Fibroblast of lung (primary cell): Measurements from ENCODE around the gene SYNDIG1. TPM values are rescaled to one million over a fixed set of nuclear protein-coding genes. Genes with fewer than 3 reads are reported as not detected.

Experiments
- DNase-seq, 2 donors: peaks; one replicate each; pipeline versions ENCODE4 v3.0.0 to v3.0.0-alpha.2; 2010; ENCODE audit warnings: low read depth in 2 of 2
- H2AFZ ChIP-seq: 2 replicates; pipeline ENCODE4 v1.5.1; 2012; ENCODE audit warnings: low read length, control low read depth, inconsistent platforms
- H3K27ac ChIP-seq: 2 replicates; pipeline ENCODE4 v1.5.1; 2011; ENCODE audit warnings: low read length, control low read depth; ENCODE audit not compliant: insufficient read depth
- H3K27me3 ChIP-seq: 2 replicates; pipeline ENCODE4 v1.5.1; 2011; ENCODE audit warnings: mild to moderate bottlenecking, low read length; ENCODE audit not compliant: control insufficient read depth, insufficient read depth
- H3K36me3 ChIP-seq: 2 replicates; pipeline ENCODE4 v1.5.1; 2011; ENCODE audit warnings: low read length; ENCODE audit not compliant: control insufficient read depth, insufficient read depth
- H3K4me1 ChIP-seq: 2 replicates; pipeline ENCODE4 v1.5.1; 2011; ENCODE audit warnings: low read length; ENCODE audit not compliant: control insufficient read depth, insufficient read depth; ENCODE audit errors: extremely low read depth
- H3K4me2 ChIP-seq: 2 replicates; pipeline ENCODE4 v1.5.1; 2011; ENCODE audit warnings: low read length, control low read depth; ENCODE audit not compliant: insufficient read depth; ENCODE audit errors: extremely low read depth
- H3K4me3 ChIP-seq, 4 experiments: fragments of 200-600 bp in 1 of 4; sonication (generic) in 1 of 4; replicated peaks in 1 of 4; 2 replicates each; pipeline ENCODE4 v1.5.1; 2011 to 2016; ENCODE audit warnings: low read length in 4 of 4, low read depth in 3 of 4, mild to moderate bottlenecking in 3 of 4, control low read depth in 2 of 4, inconsistent platforms in 1 of 4, mixed read lengths in 1 of 4; ENCODE audit not compliant: insufficient read depth in 1 of 4; ENCODE audit errors: control extremely low read depth in 1 of 4
- H3K79me2 ChIP-seq: 2 replicates; pipeline ENCODE4 v1.5.1; 2012; ENCODE audit warnings: mild to moderate bottlenecking, low read length, inconsistent platforms; ENCODE audit not compliant: control insufficient read depth, insufficient read depth
- H3K9ac ChIP-seq: 2 replicates; pipeline ENCODE4 v1.5.1; 2011; ENCODE audit warnings: mild to moderate bottlenecking, low read length, control low read depth; ENCODE audit not compliant: insufficient read depth
- H3K9me3 ChIP-seq: 2 replicates; pipeline ENCODE4 v1.5.1; 2012; ENCODE audit warnings: low read depth, low read length; ENCODE audit not compliant: control insufficient read depth, insufficient read depth
- H4K20me1 ChIP-seq: 2 replicates; pipeline ENCODE4 v1.5.1; 2011; ENCODE audit warnings: low read length; ENCODE audit not compliant: control insufficient read depth, insufficient read depth; ENCODE audit errors: extremely low read depth
- CTCF ChIP-seq, 2 donors: IDR thresholded peaks in 1 of 2; conservative IDR thresholded peaks in 1 of 2; 1 replicate in 1 of 2; 2 replicates in 1 of 2; pipeline ENCODE4 v1.5.1; 2011 to 2012; ENCODE audit warnings: low read length in 2 of 2, control low read depth in 1 of 2, inconsistent platforms in 1 of 2, low read depth in 1 of 2, mild to moderate bottlenecking in 1 of 2
- EZH2 ChIP-seq: IDR thresholded peaks from 2 replicates; pipeline ENCODE4 v1.5.1; 2012; ENCODE audit warnings: low read length, control low read depth, mild to moderate bottlenecking; ENCODE audit errors: missing control alignments
- polyA plus RNA-seq, 2 donors: library from polyadenylated mRNA; depleted of rRNA in 1 of 2; stranded (reverse) in 1 of 2; unstranded in 1 of 2; fragments of >200 nt; gene quantifications; 2 replicates each; pipeline ENCODE4 v1.2.1, GENCODE V29; 2011 to 2012; ENCODE audit warnings: missing spikeins in 1 of 2
- total RNA-seq: library from RNA; depleted of rRNA; stranded (reverse); fragments of >200 nt; gene quantifications from 2 replicates; pipeline ENCODE4 v1.2.1, GENCODE V29; 2014

SYNDIG1 gene
- total and polyA plus RNA-seq, 2 donors (not counting 1 experiment from before 2014, with no cell fraction given): 0.02 to 0.17 TPM

- no peak for DNase-seq
- Histone ChIP-seq H3K4me3 (no peak overlapping the region), H2AFZ (no peak overlapping the region), H3K4me1 (no peaks in the 10 kb centered on the region), H3K9ac (no peak overlapping the region), H3K27ac (no peak overlapping the region), H3K4me2 (no peak overlapping the region), H4K20me1 (no peaks in the 10 kb centered on the region), H3K79me2 (no peaks in the 10 kb centered on the region), H3K27me3 (no peaks in the 10 kb centered on the region), H3K36me3 (no peaks in the 10 kb centered on the region), H3K9me3 (no peaks in the 10 kb centered on the region)
- TF ChIP-seq CTCF (conservative IDR thresholded peaks at IDR 0.05 in 1 of 2, IDR thresholded peaks at IDR 0.05 in 1 of 2; ENCODE audit: low read depth in 1 of 2, low read length in 2 of 2) (no peak), EZH2 (no peak)
Measured at GRCh38 chr20:24699321-24700165, 230.1 kb downstream of the SYNDIG1 start.

GRCh38 chr20:24700166-24700860 lies 230.9 kb downstream of the SYNDIG1 start:
- DNase-seq: no peak
- Histone ChIP-seq H2AFZ (no peak overlapping the region), H3K27me3 (no peaks in the 10 kb centered on the region), H3K79me2 (no peaks in the 10 kb centered on the region), H3K4me3 (no peak overlapping the region), H3K9me3 (no peaks in the 10 kb centered on the region), H3K9ac (no peak overlapping the region), H3K27ac (no peak overlapping the region), H3K4me1 (no peaks in the 10 kb centered on the region), H3K36me3 (no peaks in the 10 kb centered on the region), H3K4me2 (no peak overlapping the region), H4K20me1 (no peaks in the 10 kb centered on the region)
- TF ChIP-seq CTCF (conservative IDR thresholded peaks at IDR 0.05 in 1 of 2, IDR thresholded peaks at IDR 0.05 in 1 of 2; ENCODE audit: low read depth in 1 of 2, low read length in 2 of 2): no peak
- no peak for TF ChIP-seq EZH2

- Histone ChIP-seq H3K4me3 (no peak overlapping the region), H2AFZ (no peak overlapping the region), H3K27me3 (no peaks in the 10 kb centered on the region), H3K9ac (no peak overlapping the region), H3K79me2 (no peaks in the 10 kb centered on the region), H3K27ac (no peak overlapping the region), H3K4me1 (no peaks in the 10 kb centered on the region), H3K36me3 (no peaks in the 10 kb centered on the region), H3K4me2 (no peak overlapping the region), H3K9me3 (no peaks in the 10 kb centered on the region), H4K20me1 (no peaks in the 10 kb centered on the region)
- DNase-seq: no peak
- no peak for TF ChIP-seq CTCF (conservative IDR thresholded peaks at IDR 0.05 in 1 of 2, IDR thresholded peaks at IDR 0.05 in 1 of 2; ENCODE audit: low read depth in 1 of 2, low read length in 2 of 2)
- TF ChIP-seq EZH2: no peak
Measured at GRCh38 chr20:24701027-24701426, 231.6 kb downstream of the SYNDIG1 start.
